SU-DHL-6 (cell line): ENCODE results near the gene GPR42.

Experiments used
- CTCF ChIP-seq: fragments of 200-600 bp; sonication (generic); IDR thresholded peaks from one replicate; pipeline ENCODE4 v1.5.1; 2017; ENCODE audit warnings: antibody characterized with exemption, mild to moderate bottlenecking, low read length, moderate library complexity; ENCODE audit not compliant: insufficient read depth, poor library complexity, severe bottlenecking
- EZH2phosphoT487 ChIP-seq: fragments of 200-600 bp; sonication (generic), shearing (Covaris generic); conservative IDR thresholded peaks from 2 replicates; pipeline ENCODE4 v1.6.1; 2018; ENCODE audit warnings: mild to moderate bottlenecking, antibody characterized with exemption, low read length, moderate library complexity, mixed read lengths

- TF ChIP-seq EZH2phosphoT487 (no peak), CTCF (no peak)
These were observed 33.5 kb upstream of the GPR42 start for GRCh38 chr19:35337097-35337983.
